ENCODE results near the gene CARS1.
A peak's percentile ranks its signal among the peaks of the same experiment; 100 is the strongest.

Gene CARS1

GRCh38 chr11:2987881-2988861, 69.1 kb downstream of the CARS1 start:
- ChIA-PET POLR2A (interaction anchor here (5.2 kb wide), 1 partner anchor 7 kb away, joined by 44 read pairs; no protein-coding TSS in a partner anchor), CTCF (interaction anchor here (0.8 kb wide), 1 partner anchor 104 kb away, joined by 3 read pairs; no protein-coding TSS in a partner anchor)
- DNase-seq (ENCODE audit: extremely low spot score), result no peak
- no peak for TF ChIP-seq CTBP1 (IDR thresholded peaks at IDR 0.05; ENCODE audit: borderline replicate concordance)
- TF ChIP-seq TARDBP (IDR thresholded peaks at IDR 0.05), result no peak
- TF ChIP-seq FOXM1 (IDR thresholded peaks at IDR 0.05; ENCODE audit: borderline replicate concordance), result no peak
- TF ChIP-seq SP1 (IDR thresholded peaks at IDR 0.05), result no peak
- no peak for TF ChIP-seq NFRKB (IDR thresholded peaks at IDR 0.05)
- no peak for TF ChIP-seq SUZ12 (IDR thresholded peaks at IDR 0.05)
- TF ChIP-seq ELF4 (IDR thresholded peaks at IDR 0.05), result no peak
- TF ChIP-seq HDGF (IDR thresholded peaks at IDR 0.05; ENCODE audit: borderline replicate concordance), result no peak
- no peak for TF ChIP-seq FOXA1 (IDR thresholded peaks at IDR 0.05)
- no peak for TF ChIP-seq FOXK2 (IDR thresholded peaks at IDR 0.05)
- no peak for TF ChIP-seq ZNF384 (IDR thresholded peaks at IDR 0.05)
- no peak for TF ChIP-seq LEF1 (IDR thresholded peaks at IDR 0.05; ENCODE audit: borderline replicate concordance)
- no peak for TF ChIP-seq BHLHE40 (IDR thresholded peaks at IDR 0.05; ENCODE audit: borderline replicate concordance)
- TF ChIP-seq ARNT (IDR thresholded peaks at IDR 0.05), result no peak

- TF ChIP-seq SUZ12 (IDR thresholded peaks at IDR 0.05) (no peak), ZNF384 (IDR thresholded peaks at IDR 0.05) (no peak), ELF4 (IDR thresholded peaks at IDR 0.05) (no peak), NFRKB (IDR thresholded peaks at IDR 0.05) (no peak), ARNT (IDR thresholded peaks at IDR 0.05) (no peak), FOXA1 (IDR thresholded peaks at IDR 0.05) (no peak), CTBP1 (IDR thresholded peaks at IDR 0.05; ENCODE audit: borderline replicate concordance) (no peak), TARDBP (IDR thresholded peaks at IDR 0.05) (no peak), FOXM1 (IDR thresholded peaks at IDR 0.05; ENCODE audit: borderline replicate concordance) (no peak), BHLHE40 (IDR thresholded peaks at IDR 0.05; ENCODE audit: borderline replicate concordance) (no peak), FOXK2 (IDR thresholded peaks at IDR 0.05) (no peak), HDGF (IDR thresholded peaks at IDR 0.05; ENCODE audit: borderline replicate concordance) (no peak), LEF1 (IDR thresholded peaks at IDR 0.05; ENCODE audit: borderline replicate concordance) (no peak)
- CTCF ChIA-PET, result no interaction called here
- DNase-seq (ENCODE audit: extremely low spot score), result no peak
- POLR2A ChIA-PET, result interaction anchor here (7.1 kb wide), 1 partner anchor 7 kb away, joined by 44 read pairs; the partner anchor contains the start of gene NAP1L4
These were observed 73.3 kb downstream of the CARS1 start for GRCh38 chr11:2983908-2984307.

GRCh38 chr11:2982214-2982613, 75.0 kb downstream of the CARS1 start:
- TF ChIP-seq PKNOX1 (IDR thresholded peaks at IDR 0.05), result peak; percentile 69
- no peak for TF ChIP-seq TARDBP (IDR thresholded peaks at IDR 0.05)
- POLR2A ChIA-PET, result interaction anchor here (1.0 to 7.1 kb wide), 2 partner anchors 9 to 75 kb away, joined by 3 to 44 read pairs; partner anchors contain the start of genes CARS1 and NAP1L4
- no peak for DNase-seq (ENCODE audit: extremely low spot score)
- CTCF ChIA-PET, result no interaction called here

GRCh38 chr11:2981130-2981529, 76.1 kb downstream of the CARS1 start:
- ChIA-PET CTCF (no interaction called here), POLR2A (interaction anchor here (7.1 kb wide), 1 partner anchor 10 kb away, joined by 44 read pairs; the partner anchor contains the start of gene NAP1L4)
- TF ChIP-seq L3MBTL2 (conservative IDR thresholded peaks at IDR 0.05) (no peak), PKNOX1 (IDR thresholded peaks at IDR 0.05) (no peak), HDGF (IDR thresholded peaks at IDR 0.05; ENCODE audit: borderline replicate concordance) (no peak), ZNF384 (IDR thresholded peaks at IDR 0.05) (no peak), CTBP1 (IDR thresholded peaks at IDR 0.05; ENCODE audit: borderline replicate concordance) (no peak), ARNT (IDR thresholded peaks at IDR 0.05) (no peak), FOXA1 (IDR thresholded peaks at IDR 0.05) (no peak), SP1 (IDR thresholded peaks at IDR 0.05) (no peak), BHLHE40 (IDR thresholded peaks at IDR 0.05; ENCODE audit: borderline replicate concordance) (no peak), ELF4 (IDR thresholded peaks at IDR 0.05) (no peak), NFRKB (IDR thresholded peaks at IDR 0.05) (no peak), FOXM1 (IDR thresholded peaks at IDR 0.05; ENCODE audit: borderline replicate concordance) (no peak), SUZ12 (IDR thresholded peaks at IDR 0.05) (no peak), LEF1 (IDR thresholded peaks at IDR 0.05; ENCODE audit: borderline replicate concordance) (no peak), TARDBP (IDR thresholded peaks at IDR 0.05) (no peak), FOXK2 (IDR thresholded peaks at IDR 0.05) (no peak)

GRCh38 chr11:2980168-2980840, 76.9 kb downstream of the CARS1 start:
- ChIA-PET POLR2A (interaction anchor here (7.1 kb wide), 1 partner anchor 11 kb away, joined by 44 read pairs; the partner anchor contains the start of gene NAP1L4), CTCF (no interaction called here)
- TF ChIP-seq HDGF (IDR thresholded peaks at IDR 0.05; ENCODE audit: borderline replicate concordance) (no peak), LEF1 (IDR thresholded peaks at IDR 0.05; ENCODE audit: borderline replicate concordance) (no peak), ZNF384 (IDR thresholded peaks at IDR 0.05) (no peak), CTBP1 (IDR thresholded peaks at IDR 0.05; ENCODE audit: borderline replicate concordance) (no peak), FOXM1 (IDR thresholded peaks at IDR 0.05; ENCODE audit: borderline replicate concordance) (no peak), PKNOX1 (IDR thresholded peaks at IDR 0.05) (no peak), ELF4 (IDR thresholded peaks at IDR 0.05) (no peak), NFRKB (IDR thresholded peaks at IDR 0.05) (no peak), BHLHE40 (IDR thresholded peaks at IDR 0.05; ENCODE audit: borderline replicate concordance) (no peak), FOXA1 (IDR thresholded peaks at IDR 0.05) (no peak), ARNT (IDR thresholded peaks at IDR 0.05) (no peak), TARDBP (IDR thresholded peaks at IDR 0.05) (no peak), L3MBTL2 (conservative IDR thresholded peaks at IDR 0.05) (no peak), FOXK2 (IDR thresholded peaks at IDR 0.05) (no peak), SUZ12 (IDR thresholded peaks at IDR 0.05) (no peak), SP1 (IDR thresholded peaks at IDR 0.05) (no peak)
- DNase-seq (ENCODE audit: extremely low spot score), result no peak

More at GRCh38 chr11:2981130-2981529, 76.1 kb downstream of the CARS1 start:
- DNase-seq (ENCODE audit: extremely low spot score), result no peak
